HCT116 (cell line): Measurements from ENCODE around the gene CDH13. TPM values are rescaled to one million over a fixed set of nuclear protein-coding genes. Genes with fewer than 3 reads are reported as not detected.

Source experiments
- ATAC-seq: fragments of 200-7000 bp; cut with Tn5 transposase; 2 replicates; pipeline ENCODE4 v1.9.1; 2020; ENCODE audit warnings: mild to moderate bottlenecking, moderate library complexity
- BruUV-seq: library from RNA; stranded (reverse); fragments of 400-500 nt; replicated peaks from 2 replicates; lab custom pipeline; 2021; lab: Mats Ljungman, UMichigan
- CTCF ChIA-PET: fragments of 300-600 bp; sonication (Branson Sonifier 250); formaldehyde crosslinking; loops from one replicate; lab custom pipeline; 2021; ENCODE audit warnings: antibody characterized with exemption; lab: Charles Lee
- POLR2A ChIA-PET: fragments of 300-600, 350-600 bp; sonication (Branson Sonifier 250); formaldehyde crosslinking; loops from one replicate; lab custom pipeline; 2021; ENCODE audit warnings: antibody characterized with exemption; lab: Charles Lee
- RAD21 ChIA-PET, 2 experiments: fragments of 300-600 bp; sonication (Branson Sonifier 250); formaldehyde crosslinking; loops; one replicate each; lab custom pipeline; 2023; ENCODE audit warnings: low total read pairs in 2 of 2; ENCODE audit not compliant: uncharacterized antibody in 2 of 2, unreplicated experiment in 2 of 2, low non-redundant PET in 1 of 2; lab: Charles Lee
- DNase-seq: peaks from one replicate; pipeline ENCODE4 v3.0.0-alpha.2; 2010; ENCODE audit warnings: low read depth, low spot score
- H2AFZ ChIP-seq: fragments of 200-600 bp; shearing (Covaris generic), sonication (generic); 2 replicates; pipeline ENCODE4 v1.6.1; 2017; ENCODE audit warnings: low read depth, mixed run types, mixed read lengths, antibody characterized with exemption, low read length; ENCODE audit not compliant: poor library complexity, severe bottlenecking
- H3K27ac ChIP-seq: 2 replicates; pipeline ENCODE4 v1.5.1; 2012; ENCODE audit warnings: low read depth, low read length
- H3K27me3 ChIP-seq: fragments of 200-600 bp; sonication (generic); 2 replicates; pipeline ENCODE4 v1.6.1; 2016; ENCODE audit warnings: mixed run types, low read length, mixed read lengths; ENCODE audit not compliant: insufficient read depth
- H3K36me3 ChIP-seq, 2 experiments: fragments of 200-500 bp in 1 of 2; fragments of 200-600 bp in 1 of 2; sonication (Bioruptor generic) in 1 of 2; sonication (generic) in 1 of 2; 2 replicates each; pipeline versions ENCODE4 v1.5.1 to v1.6.1; 2014 to 2016; ENCODE audit warnings: low read length in 2 of 2, inconsistent platforms in 1 of 2, mixed read lengths in 1 of 2, mixed run types in 1 of 2; ENCODE audit not compliant: insufficient read depth in 2 of 2, control insufficient read depth in 1 of 2
- H3K4me1 ChIP-seq, 2 experiments: fragments of 200-600 bp in 1 of 2; sonication (generic) in 1 of 2; 2 replicates each; pipeline versions ENCODE4 v1.5.1 to v1.6.1; 2012 to 2017; ENCODE audit warnings: low read length in 2 of 2, inconsistent platforms in 1 of 2, mild to moderate bottlenecking in 1 of 2, mixed read lengths in 1 of 2, mixed run types in 1 of 2, moderate library complexity in 1 of 2; ENCODE audit not compliant: insufficient read depth in 2 of 2, control insufficient read depth in 1 of 2
- H3K4me2 ChIP-seq: fragments of 200-600 bp; sonication (generic); 2 replicates; pipeline ENCODE4 v1.6.1; 2017; ENCODE audit warnings: mixed run types, low read length, mixed read lengths
- H3K4me3 ChIP-seq, 2 experiments: fragments of 200-600 bp in 1 of 2; sonication (generic) in 1 of 2; replicated peaks in 1 of 2; 2 replicates each; pipeline ENCODE4 v1.5.1; 2011 to 2016; ENCODE audit warnings: low read length in 2 of 2, control low read depth in 1 of 2, low read depth in 1 of 2, mild to moderate bottlenecking in 1 of 2, mixed read lengths in 1 of 2, mixed run types in 1 of 2
- H3K79me2 ChIP-seq: fragments of 200-600 bp; sonication (generic); 2 replicates; pipeline ENCODE4 v1.6.1; 2017; ENCODE audit warnings: mild to moderate bottlenecking, mixed run types, low read length, moderate library complexity, mixed read lengths; ENCODE audit not compliant: insufficient read depth
- H3K9ac ChIP-seq: fragments of 200-600 bp; sonication (generic); 2 replicates; pipeline ENCODE4 v1.6.1; 2016; ENCODE audit warnings: low read length, mixed read lengths
- H3K9me2 ChIP-seq: fragments of 200-600 bp; sonication (generic), shearing (Covaris generic); 2 replicates; pipeline ENCODE4 v1.6.1; 2017; ENCODE audit warnings: mixed run types, mild to moderate bottlenecking, moderate library complexity; ENCODE audit not compliant: insufficient read depth
- H3K9me3 ChIP-seq, 2 experiments: fragments of 200-500 bp in 1 of 2; fragments of 200-600 bp in 1 of 2; sonication (Bioruptor generic) in 1 of 2; sonication (generic) in 1 of 2; 2 replicates each; pipeline ENCODE4 v1.6.1; 2014 to 2017; ENCODE audit warnings: low read length in 2 of 2, mixed read lengths in 2 of 2, inconsistent platforms in 1 of 2, low read depth in 1 of 2, mild to moderate bottlenecking in 1 of 2, mixed run types in 1 of 2, moderate library complexity in 1 of 2; ENCODE audit not compliant: control insufficient read depth in 1 of 2, insufficient read depth in 1 of 2
- H4K20me1 ChIP-seq: fragments of 200-600 bp; sonication (generic), shearing (Covaris generic); 2 replicates; pipeline ENCODE4 v1.6.1; 2017; ENCODE audit warnings: mixed run types, mild to moderate bottlenecking, moderate library complexity; ENCODE audit not compliant: insufficient read depth
- CBX3 ChIP-seq: IDR thresholded peaks from 2 replicates; pipeline ENCODE4 v1.6.1; 2012; ENCODE audit warnings: low read depth
- EGR1 ChIP-seq: IDR thresholded peaks from 2 replicates; pipeline ENCODE4 v1.6.1; 2012; ENCODE audit warnings: low read depth
- EZH2phosphoT487 ChIP-seq: fragments of 200-600 bp; IDR thresholded peaks from 2 replicates; pipeline ENCODE4 v1.6.1; 2018; ENCODE audit warnings: antibody characterized with exemption, borderline replicate concordance
- JUND ChIP-seq: IDR thresholded peaks from 2 replicates; pipeline ENCODE4 v1.6.1; 2012
- POLR2A ChIP-seq: IDR thresholded peaks from 2 replicates; pipeline ENCODE4 v1.7.0; 2011; ENCODE audit warnings: borderline replicate concordance; ENCODE audit not compliant: insufficient read depth, insufficient read length; ENCODE audit errors: extremely low read depth
- POLR2AphosphoS5 ChIP-seq: IDR thresholded peaks from 2 replicates; pipeline ENCODE4 v1.6.1; 2011; ENCODE audit warnings: mild to moderate bottlenecking, low read depth, low read length, moderate library complexity
- RAD21 ChIP-seq: IDR thresholded peaks from 2 replicates; pipeline ENCODE4 v1.6.1; 2012; ENCODE audit warnings: low read depth, mild to moderate bottlenecking
- ZFX ChIP-seq: fragments of 450-650 bp; IDR thresholded peaks from 2 replicates; pipeline ENCODE4 v1.6.1; 2017
- ZNF274 ChIP-seq: fragments of 200-500 bp; sonication (Bioruptor generic); IDR thresholded peaks from 2 replicates; pipeline ENCODE4 v1.6.1; 2014; ENCODE audit warnings: mild to moderate bottlenecking, low read depth, low read length, inconsistent platforms
- intact Hi-C: fragments of 100-400 bp; cut with micrococcal nuclease; formaldehyde crosslinking; loops from 2 replicates; pipeline ENCODE4 v1.10.0; 2022
- total RNA-seq: library from RNA; stranded (reverse); gene quantifications from one replicate; pipeline ENCODE4 v1.2.1, GENCODE V29; 2021; ENCODE audit not compliant: unreplicated experiment
- TF ChIP-seq, protein P1 (sequence below), 3 experiments: fragments of 200-600 bp in 1 of 3; sonication (generic) in 1 of 3; IDR thresholded peaks in 2 of 3; conservative IDR thresholded peaks in 1 of 3; 2 replicates each; pipeline ENCODE4 v1.5.1; 2012 to 2017; ENCODE audit warnings: low read depth in 2 of 3, low read length in 2 of 3, antibody characterized with exemption in 1 of 3, borderline replicate concordance in 1 of 3, control low read depth in 1 of 3, mild to moderate bottlenecking in 1 of 3, mixed read lengths in 1 of 3, mixed run types in 1 of 3, moderate library complexity in 1 of 3; ENCODE audit not compliant: insufficient read depth in 1 of 3
- TF ChIP-seq, protein P2 (sequence below): IDR thresholded peaks from 2 replicates; pipeline ENCODE4 v1.6.1; 2011; ENCODE audit warnings: mild to moderate bottlenecking, low read length, moderate library complexity; ENCODE audit not compliant: insufficient replicate concordance; ENCODE audit errors: extremely low read depth
- TF ChIP-seq, protein P3 (sequence below): IDR thresholded peaks from 2 replicates; pipeline ENCODE4 v1.6.1; 2012

Gene CDH13
- total RNA-seq, 1 experiment from 2014 or later: not detected

DNA sequence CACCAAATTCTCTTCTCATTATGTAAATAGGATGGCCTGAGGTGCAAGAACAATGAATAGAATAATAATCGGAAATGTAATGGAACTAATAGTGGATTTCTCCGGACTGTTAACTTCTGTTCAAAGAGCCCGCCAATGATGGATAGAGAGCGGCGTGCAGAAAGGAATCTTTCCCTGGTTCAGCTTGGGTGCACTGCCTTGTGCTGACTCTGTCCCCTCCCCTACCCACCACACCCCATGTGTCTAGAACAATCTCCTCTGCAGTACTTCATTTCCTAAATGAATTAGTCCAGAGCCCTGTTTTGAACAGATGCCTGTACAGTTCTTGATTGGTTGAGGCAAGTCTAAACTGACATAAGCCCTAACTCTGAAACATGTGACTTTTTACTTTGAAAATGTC lies 125.4 kb downstream of the CDH13 start:
- Histone ChIP-seq H3K4me2 (no peak overlapping the region), H4K20me1 (no peaks in the 10 kb centered on the region), H3K9ac (no peak overlapping the region), H3K79me2 (no peaks in the 10 kb centered on the region), H3K9me3 (no peaks in the 10 kb centered on the region), H3K36me3 (no peaks in the 10 kb centered on the region), H3K27me3 (peaks cover 4% of the 10 kb centered on the region; the same call in 1 of the 2 replicates), H3K9me2 (no peaks in the 10 kb centered on the region), H3K27ac (no peak overlapping the region), H3K4me1 (no peaks in the 10 kb centered on the region), H3K4me3 (no peak overlapping the region), H2AFZ (no peak overlapping the region)
- RAD21 ChIA-PET: no interaction called here
- intact Hi-C loops: no loop called here
- BruUV-seq: no TSS peak
- no peak for TF ChIP-seq ZFX
- no peak for TF ChIP-seq EZH2phosphoT487
- no peak for TF ChIP-seq ZNF274
- TF ChIP-seq JUND: no peak
- TF ChIP-seq, protein P1, sequence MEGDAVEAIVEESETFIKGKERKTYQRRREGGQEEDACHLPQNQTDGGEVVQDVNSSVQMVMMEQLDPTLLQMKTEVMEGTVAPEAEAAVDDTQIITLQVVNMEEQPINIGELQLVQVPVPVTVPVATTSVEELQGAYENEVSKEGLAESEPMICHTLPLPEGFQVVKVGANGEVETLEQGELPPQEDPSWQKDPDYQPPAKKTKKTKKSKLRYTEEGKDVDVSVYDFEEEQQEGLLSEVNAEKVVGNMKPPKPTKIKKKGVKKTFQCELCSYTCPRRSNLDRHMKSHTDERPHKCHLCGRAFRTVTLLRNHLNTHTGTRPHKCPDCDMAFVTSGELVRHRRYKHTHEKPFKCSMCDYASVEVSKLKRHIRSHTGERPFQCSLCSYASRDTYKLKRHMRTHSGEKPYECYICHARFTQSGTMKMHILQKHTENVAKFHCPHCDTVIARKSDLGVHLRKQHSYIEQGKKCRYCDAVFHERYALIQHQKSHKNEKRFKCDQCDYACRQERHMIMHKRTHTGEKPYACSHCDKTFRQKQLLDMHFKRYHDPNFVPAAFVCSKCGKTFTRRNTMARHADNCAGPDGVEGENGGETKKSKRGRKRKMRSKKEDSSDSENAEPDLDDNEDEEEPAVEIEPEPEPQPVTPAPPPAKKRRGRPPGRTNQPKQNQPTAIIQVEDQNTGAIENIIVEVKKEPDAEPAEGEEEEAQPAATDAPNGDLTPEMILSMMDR (IDR thresholded peaks at IDR 0.05 in 2 of 3, conservative IDR thresholded peaks at IDR 0.05 in 1 of 3; ENCODE audit: borderline replicate concordance in 1 of 3, insufficient read depth in 1 of 3, low read depth in 2 of 3, low read length in 2 of 3): no peak
- TF ChIP-seq RAD21: no peak
- TF ChIP-seq, protein P2, sequence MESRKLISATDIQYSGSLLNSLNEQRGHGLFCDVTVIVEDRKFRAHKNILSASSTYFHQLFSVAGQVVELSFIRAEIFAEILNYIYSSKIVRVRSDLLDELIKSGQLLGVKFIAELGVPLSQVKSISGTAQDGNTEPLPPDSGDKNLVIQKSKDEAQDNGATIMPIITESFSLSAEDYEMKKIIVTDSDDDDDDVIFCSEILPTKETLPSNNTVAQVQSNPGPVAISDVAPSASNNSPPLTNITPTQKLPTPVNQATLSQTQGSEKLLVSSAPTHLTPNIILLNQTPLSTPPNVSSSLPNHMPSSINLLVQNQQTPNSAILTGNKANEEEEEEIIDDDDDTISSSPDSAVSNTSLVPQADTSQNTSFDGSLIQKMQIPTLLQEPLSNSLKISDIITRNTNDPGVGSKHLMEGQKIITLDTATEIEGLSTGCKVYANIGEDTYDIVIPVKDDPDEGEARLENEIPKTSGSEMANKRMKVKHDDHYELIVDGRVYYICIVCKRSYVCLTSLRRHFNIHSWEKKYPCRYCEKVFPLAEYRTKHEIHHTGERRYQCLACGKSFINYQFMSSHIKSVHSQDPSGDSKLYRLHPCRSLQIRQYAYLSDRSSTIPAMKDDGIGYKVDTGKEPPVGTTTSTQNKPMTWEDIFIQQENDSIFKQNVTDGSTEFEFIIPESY: no peak
- no peak for TF ChIP-seq CBX3
- no peak for TF ChIP-seq POLR2A
- no peak for TF ChIP-seq POLR2AphosphoS5
- no peak for TF ChIP-seq EGR1
- TF ChIP-seq, protein P3, sequence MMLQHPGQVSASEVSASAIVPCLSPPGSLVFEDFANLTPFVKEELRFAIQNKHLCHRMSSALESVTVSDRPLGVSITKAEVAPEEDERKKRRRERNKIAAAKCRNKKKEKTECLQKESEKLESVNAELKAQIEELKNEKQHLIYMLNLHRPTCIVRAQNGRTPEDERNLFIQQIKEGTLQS: no peak
- POLR2A ChIA-PET: no interaction called here
- DNase-seq (no peak), ATAC-seq (no peak)
- CTCF ChIA-PET: no interaction called here
